Liver (tissue), 9 donors: ENCODE measurements around the gene CYLD. TPM values are rescaled to one million over a fixed set of nuclear protein-coding genes. Genes with fewer than 3 reads are reported as not detected.

Experiments used
- DNase-seq: peaks from one replicate; pipeline ENCODE4 v3.0.0-alpha.2; 2017; ENCODE audit warnings: low spot score
- H3K27ac ChIP-seq, 2 donors: one replicate each; pipeline ENCODE4 v1.7.0; 2013; ENCODE audit warnings: inconsistent platforms in 2 of 2, low read length in 2 of 2, control low read depth in 1 of 2, low read depth in 1 of 2, mild to moderate bottlenecking in 1 of 2
- H3K27me3 ChIP-seq, 4 donors: one replicate each; pipeline versions ENCODE4 v1.6.1 to v1.7.0; 2013; ENCODE audit warnings: low read length in 3 of 4, inconsistent platforms in 1 of 4, mild to moderate bottlenecking in 1 of 4, moderate library complexity in 1 of 4; ENCODE audit not compliant: control insufficient read depth in 4 of 4, insufficient read depth in 4 of 4
- H3K36me3 ChIP-seq, 4 donors: one replicate each; pipeline versions ENCODE4 v1.6.1 to v1.7.0; 2013; ENCODE audit warnings: low read length in 3 of 4, mild to moderate bottlenecking in 3 of 4, low read depth in 1 of 4, moderate library complexity in 1 of 4; ENCODE audit not compliant: control insufficient read depth in 4 of 4, insufficient read depth in 3 of 4
- H3K4me1 ChIP-seq, 4 donors: one replicate each; pipeline versions ENCODE4 v1.6.1 to v1.7.0; 2013; ENCODE audit warnings: low read length in 3 of 4, mild to moderate bottlenecking in 3 of 4, moderate library complexity in 1 of 4; ENCODE audit not compliant: control insufficient read depth in 4 of 4, insufficient read depth in 4 of 4
- H3K4me3 ChIP-seq, 3 donors: one replicate each; pipeline versions ENCODE4 v1.6.1 to v1.7.0; 2013; ENCODE audit warnings: low read length in 3 of 3, control low read depth in 1 of 3, low read depth in 1 of 3, mild to moderate bottlenecking in 1 of 3
- H3K9ac ChIP-seq, 2 donors: one replicate each; pipeline ENCODE4 v1.7.0; 2013; ENCODE audit warnings: low read length in 2 of 2, mild to moderate bottlenecking in 2 of 2, moderate library complexity in 2 of 2, control low read depth in 1 of 2, low read depth in 1 of 2
- H3K9me3 ChIP-seq, 4 donors: one replicate each; pipeline versions ENCODE4 v1.6.1 to v1.7.0; 2013; ENCODE audit warnings: low read length in 3 of 4; ENCODE audit not compliant: control insufficient read depth in 4 of 4
- ATF3 ChIP-seq: IDR thresholded peaks from 2 replicates; pipeline ENCODE4 v1.6.1; 2016; ENCODE audit warnings: antibody characterized with exemption
- EGR1 ChIP-seq, 2 donors: IDR thresholded peaks; 2 replicates each; pipeline ENCODE4 v1.6.1; 2016 to 2018; ENCODE audit warnings: antibody characterized with exemption in 2 of 2, low read depth in 2 of 2
- FOXA1 ChIP-seq: IDR thresholded peaks from 2 replicates; pipeline ENCODE4 v1.6.1; 2016; ENCODE audit warnings: antibody characterized with exemption
- FOXA2 ChIP-seq: IDR thresholded peaks from 2 replicates; pipeline ENCODE4 v1.6.1; 2016; ENCODE audit warnings: antibody characterized with exemption
- GABPA ChIP-seq, 2 donors: IDR thresholded peaks in 1 of 2; conservative IDR thresholded peaks in 1 of 2; 2 replicates each; pipeline ENCODE4 v1.6.1; 2016; ENCODE audit warnings: antibody characterized with exemption in 2 of 2, mild to moderate bottlenecking in 1 of 2, moderate library complexity in 1 of 2
- HNF4A ChIP-seq, 2 donors: conservative IDR thresholded peaks; 2 replicates each; pipeline ENCODE4 v1.6.1; 2016; ENCODE audit warnings: antibody characterized with exemption in 2 of 2, mild to moderate bottlenecking in 2 of 2
- HNF4G ChIP-seq: IDR thresholded peaks from 2 replicates; pipeline ENCODE4 v1.6.1; 2016; ENCODE audit warnings: antibody characterized with exemption
- JUND ChIP-seq, 2 donors: IDR thresholded peaks; 2 replicates each; pipeline ENCODE4 v1.6.1; 2016; ENCODE audit warnings: antibody characterized with exemption in 2 of 2
- NR2F2 ChIP-seq: IDR thresholded peaks from 2 replicates; pipeline ENCODE4 v1.6.1; 2016; ENCODE audit warnings: antibody characterized with exemption
- RAD21 ChIP-seq, 2 donors: IDR thresholded peaks; 2 replicates each; pipeline ENCODE4 v1.6.1; 2016; ENCODE audit warnings: antibody characterized with exemption in 2 of 2, mild to moderate bottlenecking in 2 of 2
- REST ChIP-seq: IDR thresholded peaks from 2 replicates; pipeline ENCODE4 v1.6.1; 2016; ENCODE audit warnings: antibody characterized with exemption, mild to moderate bottlenecking
- RXRA ChIP-seq, 2 donors: IDR thresholded peaks; 2 replicates each; pipeline ENCODE4 v1.6.1; 2017 to 2018; ENCODE audit warnings: antibody characterized with exemption in 2 of 2, mild to moderate bottlenecking in 1 of 2
- SP1 ChIP-seq: IDR thresholded peaks from 2 replicates; pipeline ENCODE4 v1.6.1; 2018; ENCODE audit warnings: antibody characterized with exemption, mild to moderate bottlenecking
- TAF1 ChIP-seq: conservative IDR thresholded peaks from 2 replicates; pipeline ENCODE4 v1.6.1; 2016; ENCODE audit warnings: antibody characterized with exemption, mild to moderate bottlenecking
- YY1 ChIP-seq: IDR thresholded peaks from 2 replicates; pipeline ENCODE4 v1.6.1; 2016; ENCODE audit warnings: antibody characterized with exemption, mild to moderate bottlenecking
- WGBS: extraction: QIAGEN DNeasy Blood & Tissue Kit; methylation state at CpG from one replicate; pipeline ENCODE4 v1.1.7; 2013; 5-methylcytosine and 5-hydroxymethylcytosine counted together
- polyA plus RNA-seq, 2 donors: library from polyadenylated mRNA; stranded (reverse) in 1 of 2; unstranded in 1 of 2; fragments of 200-250 nt in 1 of 2; fragments of >200 nt in 1 of 2; fragmentation: Nextera tagmentation in 1 of 2; extraction: Ambion mirVana in 1 of 2; gene quantifications; one replicate each; pipeline versions ENCODE4 v1.2.1 to v1.2.3, GENCODE V29; 2013 to 2015
- total RNA-seq, 2 donors: library from RNA; depleted of rRNA; stranded (reverse); fragments of >200 nt; gene quantifications; one replicate each; pipeline ENCODE4 v1.2.3, GENCODE V29; 2014
- TF ChIP-seq, protein P1 (sequence below): IDR thresholded peaks from 2 replicates; pipeline ENCODE4 v1.6.1; 2016; ENCODE audit warnings: antibody characterized with exemption
- TF ChIP-seq, protein P2 (sequence below): fragments of 150-350 bp; IDR thresholded peaks from 2 replicates; pipeline ENCODE4 v1.5.1; 2017; ENCODE audit warnings: improper control_type of control experiment, low read depth, low read length; ENCODE audit not compliant: missing input control
- TF ChIP-seq, protein P3 (sequence below): IDR thresholded peaks from 2 replicates; pipeline ENCODE4 v1.6.1; 2016; ENCODE audit warnings: antibody characterized with exemption
- donor health status: healthy.
- donor health status: healthy.
- donor health status: healthy.
- donor health status: healthy.
- donor health status: healthy.

The CYLD gene
- total and polyA plus RNA-seq, 4 donors, result 8.2 to 42.7 (median 13.8) TPM

DNA sequence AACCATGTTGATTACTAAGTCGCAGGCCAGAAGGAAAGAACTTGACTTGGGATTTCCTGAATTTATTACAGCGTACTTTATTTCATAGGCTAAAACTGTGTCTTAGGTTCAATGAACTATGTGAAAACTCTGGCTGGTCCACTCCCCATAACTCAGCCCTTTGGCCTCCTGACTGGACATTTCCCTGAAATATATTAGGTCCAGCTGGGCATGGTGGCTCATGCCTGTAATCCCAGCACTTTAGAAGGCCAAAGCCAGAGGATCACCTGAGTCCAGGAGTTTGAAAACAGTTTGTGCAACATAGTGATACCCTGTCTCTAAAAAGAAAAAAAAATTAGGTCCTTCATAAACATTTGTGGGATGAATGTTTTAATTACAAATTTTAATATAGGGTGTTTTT, 97.0 kb downstream of the CYLD start:
- Histone ChIP-seq H3K27me3 (no peaks in the 10 kb centered on the region), H3K4me3 (no peak overlapping the region), H3K27ac (peak overlapping the region; percentile 58 to 94), H3K36me3 (no peaks in the 10 kb centered on the region), H3K9ac (no peak overlapping the region), H3K4me1 (peaks cover 9 to 54% (median 35%) of the 10 kb centered on the region in 4 donors), H3K9me3 (no peaks in the 10 kb centered on the region)
- 41% methylated on average over 2 of the region's 2 CpGs for WGBS
- TF ChIP-seq REST (peak; percentile 40), RXRA (IDR thresholded peaks at IDR 0.05) (peak; percentile 95 to 97), YY1 (peak; percentile 75), GABPA (IDR thresholded peaks at IDR 0.05 in 1 of 2, conservative IDR thresholded peaks at IDR 0.05 in 1 of 2) (peak in 1 of 2 donors; percentile 1), SP1 (peak; percentile 93), JUND (IDR thresholded peaks at IDR 0.05) (peak in 1 of 2 donors; percentile 88), RAD21 (IDR thresholded peaks at IDR 0.05) (peak; percentile 55 to 64), FOXA1 (no peak), EGR1 (IDR thresholded peaks at IDR 0.05; ENCODE audit: low read depth in 2 of 2) (peak in 1 of 2 donors; percentile 71), NR2F2 (peak; percentile 28), TAF1 (no peak), ATF3 (peak; percentile 57), FOXA2 (no peak), HNF4G (peak; percentile 33), HNF4A (conservative IDR thresholded peaks at IDR 0.05) (peak; percentile 86 to 90)
- TF ChIP-seq, protein P1, sequence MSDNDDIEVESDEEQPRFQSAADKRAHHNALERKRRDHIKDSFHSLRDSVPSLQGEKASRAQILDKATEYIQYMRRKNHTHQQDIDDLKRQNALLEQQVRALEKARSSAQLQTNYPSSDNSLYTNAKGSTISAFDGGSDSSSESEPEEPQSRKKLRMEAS, result peak; percentile 84
- TF ChIP-seq, protein P2, sequence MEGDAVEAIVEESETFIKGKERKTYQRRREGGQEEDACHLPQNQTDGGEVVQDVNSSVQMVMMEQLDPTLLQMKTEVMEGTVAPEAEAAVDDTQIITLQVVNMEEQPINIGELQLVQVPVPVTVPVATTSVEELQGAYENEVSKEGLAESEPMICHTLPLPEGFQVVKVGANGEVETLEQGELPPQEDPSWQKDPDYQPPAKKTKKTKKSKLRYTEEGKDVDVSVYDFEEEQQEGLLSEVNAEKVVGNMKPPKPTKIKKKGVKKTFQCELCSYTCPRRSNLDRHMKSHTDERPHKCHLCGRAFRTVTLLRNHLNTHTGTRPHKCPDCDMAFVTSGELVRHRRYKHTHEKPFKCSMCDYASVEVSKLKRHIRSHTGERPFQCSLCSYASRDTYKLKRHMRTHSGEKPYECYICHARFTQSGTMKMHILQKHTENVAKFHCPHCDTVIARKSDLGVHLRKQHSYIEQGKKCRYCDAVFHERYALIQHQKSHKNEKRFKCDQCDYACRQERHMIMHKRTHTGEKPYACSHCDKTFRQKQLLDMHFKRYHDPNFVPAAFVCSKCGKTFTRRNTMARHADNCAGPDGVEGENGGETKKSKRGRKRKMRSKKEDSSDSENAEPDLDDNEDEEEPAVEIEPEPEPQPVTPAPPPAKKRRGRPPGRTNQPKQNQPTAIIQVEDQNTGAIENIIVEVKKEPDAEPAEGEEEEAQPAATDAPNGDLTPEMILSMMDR, result no peak
- TF ChIP-seq, protein P3, sequence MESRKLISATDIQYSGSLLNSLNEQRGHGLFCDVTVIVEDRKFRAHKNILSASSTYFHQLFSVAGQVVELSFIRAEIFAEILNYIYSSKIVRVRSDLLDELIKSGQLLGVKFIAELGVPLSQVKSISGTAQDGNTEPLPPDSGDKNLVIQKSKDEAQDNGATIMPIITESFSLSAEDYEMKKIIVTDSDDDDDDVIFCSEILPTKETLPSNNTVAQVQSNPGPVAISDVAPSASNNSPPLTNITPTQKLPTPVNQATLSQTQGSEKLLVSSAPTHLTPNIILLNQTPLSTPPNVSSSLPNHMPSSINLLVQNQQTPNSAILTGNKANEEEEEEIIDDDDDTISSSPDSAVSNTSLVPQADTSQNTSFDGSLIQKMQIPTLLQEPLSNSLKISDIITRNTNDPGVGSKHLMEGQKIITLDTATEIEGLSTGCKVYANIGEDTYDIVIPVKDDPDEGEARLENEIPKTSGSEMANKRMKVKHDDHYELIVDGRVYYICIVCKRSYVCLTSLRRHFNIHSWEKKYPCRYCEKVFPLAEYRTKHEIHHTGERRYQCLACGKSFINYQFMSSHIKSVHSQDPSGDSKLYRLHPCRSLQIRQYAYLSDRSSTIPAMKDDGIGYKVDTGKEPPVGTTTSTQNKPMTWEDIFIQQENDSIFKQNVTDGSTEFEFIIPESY, result peak; percentile 45
- DNase-seq, result no peak
